H1 (cell line): Measurements from ENCODE around the gene LONP2. TPM values are rescaled to one million over a fixed set of nuclear protein-coding genes. Genes with fewer than 3 reads are reported as not detected.

Experiments used
- CBX5 ChIP-seq: fragments of 300-800, 300-1000 bp; sonication (generic); IDR thresholded peaks from 2 replicates; pipeline ENCODE4 v1.7.1; 2016; ENCODE audit warnings: antibody characterized with exemption, low read length, low read depth
- PHF8 ChIP-seq: fragments of 200-600 bp; sonication (generic); conservative IDR thresholded peaks from 2 replicates; pipeline ENCODE4 v1.7.1; 2012; ENCODE audit warnings: low read depth, mild to moderate bottlenecking, inconsistent platforms, low read length, moderate library complexity
- polyA plus RNA-seq, 7 experiments: library from polyadenylated mRNA; depleted of rRNA in 3 of 7; stranded (reverse) in 5 of 7; unstranded in 2 of 7; fragments of >200 nt in 5 of 7; fragments of 200-250 nt in 2 of 7; gene quantifications; 1 replicate in 5 of 7; 2 replicates in 1 of 7; 4 replicates in 1 of 7; pipeline versions ENCODE4 v1.2.1 to v1.2.3, GENCODE V29; 2011 to 2013; ENCODE audit warnings: missing spikeins in 2 of 7, mixed read lengths in 2 of 7
- total RNA-seq: library from RNA; stranded (reverse); fragmentation: NEBNext Ultra II Directional; extraction: Animal tissue kit (Norgen Biotek cat#: 25700); gene quantifications from 2 replicates; pipeline ENCODE4 v1.2.1, GENCODE V29; 2021

LONP2 gene
- total and polyA plus RNA-seq, 2 of the 8 experiments (the other 6 are each of a cell fraction or from before 2014, with no cell fraction given) = 8.1 to 23.1 TPM

- TF ChIP-seq PHF8 (no peak), CBX5 (no peak)
These were observed 20.6 kb upstream of the LONP2 start (continued) for GRCh38 chr16:48223490-48223889.
